ENCODE results near the gene COMMD2. TPM values are rescaled to one million over a fixed set of nuclear protein-coding genes. Genes with fewer than 3 reads are reported as not detected.

Gene COMMD2
- polyA plus RNA-seq, 1 of the 3 experiments (the other 2 are of a cell fraction): 20.9 TPM

GRCh38 chr3:149792452-149793270 is 40.4 kb upstream of the COMMD2 start, which contains the start of gene ANKUB1 (continued):
- TF ChIP-seq SIN3A (IDR thresholded peaks at IDR 0.05; ENCODE audit: borderline replicate concordance, low read depth, low read length) (no peak), RXRA (IDR thresholded peaks at IDR 0.05; ENCODE audit: borderline replicate concordance, low read depth) (no peak), FOSL2 (IDR thresholded peaks at IDR 0.05; ENCODE audit: borderline replicate concordance, low read depth) (no peak), ELF1 (IDR thresholded peaks at IDR 0.05) (no peak), NRF1 (IDR thresholded peaks at IDR 0.05; ENCODE audit: low read depth, low read length) (no peak)

DNA sequence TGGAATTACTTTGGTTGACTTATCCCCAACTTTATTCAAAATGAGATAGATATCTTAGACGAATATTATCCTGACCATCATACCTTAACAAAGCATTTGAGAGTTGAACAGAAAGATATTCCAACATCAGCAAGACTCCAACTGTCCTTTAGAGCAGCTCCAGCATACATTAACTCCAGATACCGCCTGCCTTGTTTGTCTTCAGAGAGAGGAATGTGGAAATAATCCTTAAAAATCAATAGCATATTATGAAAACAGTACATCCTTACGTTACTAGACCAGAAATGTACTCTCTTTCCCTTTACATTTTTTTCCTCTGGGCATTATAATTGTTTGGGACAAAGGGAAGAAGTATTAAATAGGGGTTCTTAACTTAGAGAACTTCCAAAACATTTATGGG is 38.4 kb upstream of the COMMD2 start:
- H4K20me1 ChIP-seq (ENCODE audit: insufficient read depth): no peaks in the 10 kb centered on the region
- H3K4me2 ChIP-seq: no peak overlapping the region
- no peaks in the 10 kb centered on the region for H3K4me1 ChIP-seq (ENCODE audit: control insufficient read depth in 1 of 2, insufficient read depth in 2 of 2, low read depth in 1 of 2, low read length in 1 of 2)
- H2AFZ ChIP-seq (ENCODE audit: low read depth): 0 out of 2 replicates have a peak overlapping the region, but pooled peaks have one; percentile 52
- no peaks in the 10 kb centered on the region for H3K9me2 ChIP-seq
- ChIA-PET POLR2A (no interaction called here), CTCF (no interaction called here)
- H3K4me3 ChIP-seq (ENCODE audit: low read depth in 2 of 2, low read length in 1 of 2): no peak overlapping the region
- H3K27ac ChIP-seq (ENCODE audit: low read depth in 2 of 2, low read length in 1 of 2): no peak overlapping the region
- H3K27me3 ChIP-seq (ENCODE audit: insufficient read depth): no peaks in the 10 kb centered on the region
- no peak overlapping the region for H3K9ac ChIP-seq
- no peak for DNase-seq
- H3K36me3 ChIP-seq (replicated peaks in 1 of 2; ENCODE audit: control insufficient read depth in 1 of 2, insufficient read depth in 2 of 2, low read length in 1 of 2): no peaks in the 10 kb centered on the region
- 50% methylated on average over 3 of the region's 3 CpGs for WGBS (ENCODE audit: low lambda C conversion rate)
- H3K79me2 ChIP-seq (ENCODE audit: insufficient read depth): no peaks in the 10 kb centered on the region
- no peaks in the 10 kb centered on the region for H3K9me3 ChIP-seq
- no peak for TF ChIP-seq POLR2AphosphoS5 (IDR thresholded peaks at IDR 0.05; ENCODE audit: low read depth, low read length)
- no peak for TF ChIP-seq MXI1 (IDR thresholded peaks at IDR 0.05; ENCODE audit: low read depth, low read length)
- H3F3A ChIP-seq (replicated peaks; ENCODE audit: insufficient read depth): no peaks in the 10 kb centered on the region

- CTCF ChIA-PET: no interaction called here
Observed at GRCh38 chr3:149790268-149790667, 38.0 kb upstream of the COMMD2 start.

More at GRCh38 chr3:149790268-149790667, 38.0 kb upstream of the COMMD2 start:
- no peak for DNase-seq
- H3K9me3 ChIP-seq: no peaks in the 10 kb centered on the region
- H3K9me2 ChIP-seq: no peaks in the 10 kb centered on the region
- no peak overlapping the region for H3K27ac ChIP-seq (ENCODE audit: low read depth in 2 of 2, low read length in 1 of 2)
- no peaks in the 10 kb centered on the region for H3K27me3 ChIP-seq (ENCODE audit: insufficient read depth)
- no peaks in the 10 kb centered on the region for H3K4me1 ChIP-seq (ENCODE audit: control insufficient read depth in 1 of 2, insufficient read depth in 2 of 2, low read depth in 1 of 2, low read length in 1 of 2)
- H3K4me2 ChIP-seq: no peak overlapping the region
- H3K79me2 ChIP-seq (ENCODE audit: insufficient read depth): no peaks in the 10 kb centered on the region
- H4K20me1 ChIP-seq (ENCODE audit: insufficient read depth): no peaks in the 10 kb centered on the region
- no peaks in the 10 kb centered on the region for H3F3A ChIP-seq (replicated peaks; ENCODE audit: insufficient read depth)
- no peak overlapping the region for H3K4me3 ChIP-seq (ENCODE audit: low read depth in 2 of 2, low read length in 1 of 2)
- peak overlapping the region; percentile 52; the same call in 1 of the 2 replicates for H2AFZ ChIP-seq (ENCODE audit: low read depth)
- 55% methylated on average over 2 of the region's 2 CpGs for WGBS (ENCODE audit: low lambda C conversion rate)
- POLR2A ChIA-PET: no interaction called here
- TF ChIP-seq ELF1 (IDR thresholded peaks at IDR 0.05): peak; percentile 38; the same call in 1 of the 2 replicates
- TF ChIP-seq, protein P1, sequence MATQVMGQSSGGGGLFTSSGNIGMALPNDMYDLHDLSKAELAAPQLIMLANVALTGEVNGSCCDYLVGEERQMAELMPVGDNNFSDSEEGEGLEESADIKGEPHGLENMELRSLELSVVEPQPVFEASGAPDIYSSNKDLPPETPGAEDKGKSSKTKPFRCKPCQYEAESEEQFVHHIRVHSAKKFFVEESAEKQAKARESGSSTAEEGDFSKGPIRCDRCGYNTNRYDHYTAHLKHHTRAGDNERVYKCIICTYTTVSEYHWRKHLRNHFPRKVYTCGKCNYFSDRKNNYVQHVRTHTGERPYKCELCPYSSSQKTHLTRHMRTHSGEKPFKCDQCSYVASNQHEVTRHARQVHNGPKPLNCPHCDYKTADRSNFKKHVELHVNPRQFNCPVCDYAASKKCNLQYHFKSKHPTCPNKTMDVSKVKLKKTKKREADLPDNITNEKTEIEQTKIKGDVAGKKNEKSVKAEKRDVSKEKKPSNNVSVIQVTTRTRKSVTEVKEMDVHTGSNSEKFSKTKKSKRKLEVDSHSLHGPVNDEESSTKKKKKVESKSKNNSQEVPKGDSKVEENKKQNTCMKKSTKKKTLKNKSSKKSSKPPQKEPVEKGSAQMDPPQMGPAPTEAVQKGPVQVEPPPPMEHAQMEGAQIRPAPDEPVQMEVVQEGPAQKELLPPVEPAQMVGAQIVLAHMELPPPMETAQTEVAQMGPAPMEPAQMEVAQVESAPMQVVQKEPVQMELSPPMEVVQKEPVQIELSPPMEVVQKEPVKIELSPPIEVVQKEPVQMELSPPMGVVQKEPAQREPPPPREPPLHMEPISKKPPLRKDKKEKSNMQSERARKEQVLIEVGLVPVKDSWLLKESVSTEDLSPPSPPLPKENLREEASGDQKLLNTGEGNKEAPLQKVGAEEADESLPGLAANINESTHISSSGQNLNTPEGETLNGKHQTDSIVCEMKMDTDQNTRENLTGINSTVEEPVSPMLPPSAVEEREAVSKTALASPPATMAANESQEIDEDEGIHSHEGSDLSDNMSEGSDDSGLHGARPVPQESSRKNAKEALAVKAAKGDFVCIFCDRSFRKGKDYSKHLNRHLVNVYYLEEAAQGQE (IDR thresholded peaks at IDR 0.05; ENCODE audit: low read depth, low read length): no peak
- no peak overlapping the region for H3K9ac ChIP-seq
- no peaks in the 10 kb centered on the region for H3K36me3 ChIP-seq (replicated peaks in 1 of 2; ENCODE audit: control insufficient read depth in 1 of 2, insufficient read depth in 2 of 2, low read length in 1 of 2)

All from SK-N-SH (cell line).